CD14-positive monocyte (primary cell): ENCODE measurements around the gene TCF4. TPM values are rescaled to one million over a fixed set of nuclear protein-coding genes. Genes with fewer than 3 reads are reported as not detected.

Experiments
- DNase-seq, 3 donors: peaks; one replicate each; pipeline ENCODE4 v3.0.0-alpha.2; 2011 to 2022
- H2AFZ ChIP-seq: 2 replicates; pipeline ENCODE4 v1.6.0; 2012; ENCODE audit warnings: mild to moderate bottlenecking, low read depth, low read length, inconsistent platforms; ENCODE audit not compliant: insufficient read depth, poor library complexity, severe bottlenecking
- H3K27ac ChIP-seq, 2 donors: 1 replicate in 1 of 2; 2 replicates in 1 of 2; pipeline ENCODE4 v1.5.1; 2012 to 2013; ENCODE audit warnings: low read length in 2 of 2, control low read depth in 1 of 2, inconsistent platforms in 1 of 2, low read depth in 1 of 2, mild to moderate bottlenecking in 1 of 2
- H3K27me3 ChIP-seq, 2 donors: one replicate each; pipeline versions ENCODE4 v1.6.0 to v1.6.1; 2011 to 2013; ENCODE audit warnings: low read length in 2 of 2; ENCODE audit not compliant: control insufficient read depth in 2 of 2, insufficient read depth in 2 of 2
- H3K36me3 ChIP-seq, 2 donors: replicated peaks in 1 of 2; 1 replicate in 1 of 2; 2 replicates in 1 of 2; pipeline versions ENCODE4 v1.5.1 to v1.6.1; 2012 to 2013; ENCODE audit warnings: low read length in 2 of 2, control low read depth in 1 of 2, inconsistent platforms in 1 of 2, mild to moderate bottlenecking in 1 of 2; ENCODE audit not compliant: insufficient read depth in 2 of 2, control insufficient read depth in 1 of 2
- H3K4me1 ChIP-seq, 2 donors: 1 replicate in 1 of 2; 2 replicates in 1 of 2; pipeline versions ENCODE4 v1.5.1 to v1.6.1; 2012 to 2013; ENCODE audit warnings: low read length in 2 of 2, control low read depth in 1 of 2, inconsistent platforms in 1 of 2, mild to moderate bottlenecking in 1 of 2, moderate library complexity in 1 of 2; ENCODE audit not compliant: insufficient read depth in 2 of 2, control insufficient read depth in 1 of 2
- H3K4me2 ChIP-seq: replicated peaks from 2 replicates; pipeline ENCODE3; 2012; ENCODE audit warnings: low read length, moderate library complexity, mild to moderate bottlenecking; ENCODE audit not compliant: poor library complexity, severe bottlenecking; ENCODE audit errors: extremely low read depth
- H3K4me3 ChIP-seq, 3 experiments: fragments of 200-600 bp in 1 of 3; sonication (generic) in 1 of 3; replicated peaks in 1 of 3; 1 replicate in 2 of 3; 2 replicates in 1 of 3; pipeline ENCODE4 v1.5.1; 2011 to 2013; ENCODE audit warnings: low read length in 3 of 3, mild to moderate bottlenecking in 3 of 3, control low read depth in 2 of 3, low read depth in 2 of 3, inconsistent platforms in 1 of 3, moderate library complexity in 1 of 3
- H3K79me2 ChIP-seq: 2 replicates; pipeline ENCODE4 v1.6.0; 2012; ENCODE audit warnings: mild to moderate bottlenecking, control low read depth, inconsistent platforms, low read length, moderate library complexity; ENCODE audit not compliant: insufficient read depth
- H3K9ac ChIP-seq: 2 replicates; pipeline ENCODE4 v1.6.0; 2017; ENCODE audit warnings: low read length, mild to moderate bottlenecking; ENCODE audit not compliant: insufficient read depth, poor library complexity, severe bottlenecking
- H3K9me3 ChIP-seq, 2 donors: replicated peaks in 1 of 2; 1 replicate in 1 of 2; 2 replicates in 1 of 2; pipeline versions ENCODE4 v1.5.1 to v1.6.1; 2012 to 2013; ENCODE audit warnings: low read length in 2 of 2, control low read depth in 1 of 2; ENCODE audit not compliant: control insufficient read depth in 1 of 2, insufficient read depth in 1 of 2
- H4K20me1 ChIP-seq: 2 replicates; pipeline ENCODE4 v1.6.0; 2012; ENCODE audit warnings: mild to moderate bottlenecking, low read length, control low read depth, moderate library complexity; ENCODE audit not compliant: insufficient read depth
- H3K27ac Mint-ChIP-seq, 7 donors: one replicate each; pipeline ENCODE4 v1.8.0; 2020; ENCODE audit warnings: mild to moderate bottlenecking in 7 of 7, mixed read lengths in 7 of 7, moderate library complexity in 6 of 7, inconsistent platforms in 2 of 7
- H3K27me3 Mint-ChIP-seq, 3 donors: one replicate each; pipeline ENCODE4 v1.8.0; 2021 to 2022; ENCODE audit warnings: low read depth in 3 of 3, mild to moderate bottlenecking in 3 of 3, mixed read lengths in 3 of 3, moderate library complexity in 3 of 3, inconsistent platforms in 1 of 3
- H3K36me3 Mint-ChIP-seq, 2 donors: one replicate each; pipeline ENCODE4 v1.8.0; 2020; ENCODE audit warnings: mixed read lengths in 2 of 2, inconsistent platforms in 1 of 2, mild to moderate bottlenecking in 1 of 2
- H3K4me1 Mint-ChIP-seq: one replicate; pipeline ENCODE4 v1.8.0; 2020; ENCODE audit warnings: mild to moderate bottlenecking, mixed read lengths
- H3K4me3 Mint-ChIP-seq, 2 donors: one replicate each; pipeline ENCODE4 v1.8.0; 2020; ENCODE audit warnings: mild to moderate bottlenecking in 2 of 2, mixed read lengths in 2 of 2, moderate library complexity in 1 of 2
- H3K9me3 Mint-ChIP-seq, 7 donors: one replicate each; pipeline ENCODE4 v1.8.0; 2020 to 2022; ENCODE audit warnings: mixed read lengths in 7 of 7, mild to moderate bottlenecking in 6 of 7, moderate library complexity in 6 of 7, inconsistent platforms in 2 of 7
- CTCF ChIP-seq: fragments of 200-600 bp; IDR thresholded peaks from one replicate; pipeline ENCODE4 v1.8.0; 2022; ENCODE audit warnings: antibody characterized with exemption, mild to moderate bottlenecking
- WGBS: methylation state at CpG from one replicate; pipeline ENCODE4 v1.1.5; 2013; ENCODE audit warnings: missing lambda C conversion rate; ENCODE audit not compliant: insufficient coverage; 5-methylcytosine and 5-hydroxymethylcytosine counted together
- intact Hi-C, 2 donors: fragments of 100-400 bp; cut with micrococcal nuclease; formaldehyde crosslinking; loops; one replicate each; pipeline versions ENCODE4 v1.15.0 to v1.15.1; 2023
- polyA plus RNA-seq, 3 donors: library from polyadenylated mRNA; depleted of rRNA in 1 of 3; unstranded in 2 of 3; stranded (reverse) in 1 of 3; fragments of 300-500 nt in 2 of 3; fragments of >200 nt in 1 of 3; fragmentation: Illumina TruSeq in 2 of 3; gene quantifications; 1 replicate in 2 of 3; 2 replicates in 1 of 3; pipeline ENCODE4 v1.2.3, GENCODE V29; 2012 to 2021

TCF4 gene
- polyA plus RNA-seq, 3 donors: 5.9 to 12.9 (median 10.7) TPM

- no peaks in the 10 kb centered on the region for H3K4me1 Mint-ChIP-seq
- intact Hi-C loops: no loop called here
- no peaks in the 10 kb centered on the region for H3K4me1 ChIP-seq
Measured at GRCh38 chr18:55447672-55448018, 140.3 kb downstream of the TCF4 start.

GRCh38 chr18:55446996-55447671 lies 140.9 kb downstream of the TCF4 start:
- no peak overlapping the region for H3K4me2 ChIP-seq
- no peaks in the 10 kb centered on the region for H3K9me3 ChIP-seq
- DNase-seq: no peak
- intact Hi-C loops: no loop called here
- no peaks in the 10 kb centered on the region for H3K27me3 ChIP-seq
- H3K4me3 ChIP-seq: no peak overlapping the region
- no peaks in the 10 kb centered on the region for H3K27me3 Mint-ChIP-seq
- no peaks in the 10 kb centered on the region for H3K36me3 ChIP-seq
- no peaks in the 10 kb centered on the region for H3K36me3 Mint-ChIP-seq
- 95% methylated on average over 2 of the region's 5 CpGs for WGBS
- no peaks in the 10 kb centered on the region for H3K4me1 Mint-ChIP-seq
- no peaks in the 10 kb centered on the region for H4K20me1 ChIP-seq
- no peak for TF ChIP-seq CTCF
- no peak overlapping the region for H2AFZ ChIP-seq
- no peak overlapping the region for H3K9ac ChIP-seq
- no peak overlapping the region for H3K4me3 Mint-ChIP-seq
- no peak overlapping the region for H3K27ac Mint-ChIP-seq
- H3K79me2 ChIP-seq: no peaks in the 10 kb centered on the region
- H3K4me1 ChIP-seq: no peaks in the 10 kb centered on the region
- H3K27ac ChIP-seq: no peak overlapping the region
- peaks cover 0 to 12% (median 2%) of the 10 kb centered on the region in 7 donors for H3K9me3 Mint-ChIP-seq

More at GRCh38 chr18:55447672-55448018, 140.3 kb downstream of the TCF4 start:
- no peak overlapping the region for H3K4me3 Mint-ChIP-seq
- DNase-seq: no peak
- Histone ChIP-seq H3K36me3 (no peaks in the 10 kb centered on the region), H3K4me2 (no peak overlapping the region), H3K79me2 (no peaks in the 10 kb centered on the region), H3K27ac (no peak overlapping the region), H3K27me3 (no peaks in the 10 kb centered on the region), H3K4me3 (no peak overlapping the region), H3K9me3 (no peaks in the 10 kb centered on the region), H2AFZ (no peak overlapping the region), H3K9ac (no peak overlapping the region), H4K20me1 (no peaks in the 10 kb centered on the region)
- H3K9me3 Mint-ChIP-seq: peaks cover 0 to 12% (median 2%) of the 10 kb centered on the region in 7 donors
- WGBS: no CpG with 5 or more reads among the region's 3 CpGs
- no peaks in the 10 kb centered on the region for H3K36me3 Mint-ChIP-seq
- no peak overlapping the region for H3K27ac Mint-ChIP-seq
- H3K27me3 Mint-ChIP-seq: no peaks in the 10 kb centered on the region
- TF ChIP-seq CTCF: no peak
